ENCODE measurements around the gene FYB2. TPM values are rescaled to one million over a fixed set of nuclear protein-coding genes. Genes with fewer than 3 reads are reported as not detected.

The FYB2 gene
- total RNA-seq, 1 donor from 2014 or later = 0.14 TPM

DNA sequence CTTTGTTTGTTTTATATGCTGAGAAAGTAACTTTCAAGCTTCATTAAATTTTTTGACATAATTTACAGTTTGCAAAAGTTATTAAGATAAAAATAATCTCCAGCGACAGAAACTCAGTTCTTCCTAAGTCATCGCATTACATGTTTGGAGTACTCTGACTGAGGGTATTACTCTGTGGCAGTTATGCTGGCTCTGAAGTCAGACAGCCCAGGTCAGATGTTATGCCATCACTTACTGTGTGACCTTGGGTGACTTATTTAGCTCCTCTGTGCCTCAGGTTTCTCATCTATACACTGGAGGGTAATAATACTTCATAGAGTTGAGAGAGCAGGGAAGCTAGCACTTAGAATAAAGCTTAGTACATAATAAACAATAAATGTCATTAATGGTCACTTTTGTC lies 147.7 kb downstream of the FYB2 start:
- Histone ChIP-seq H3K36me3 (ENCODE audit: insufficient read depth, low read length) (no peaks in the 10 kb centered on the region), H3K4me1 (ENCODE audit: insufficient read depth, low read length) (peaks cover 2% of the 10 kb centered on the region), H2AFZ (ENCODE audit: low read depth, low read length) (no peak overlapping the region), H3K4me2 (ENCODE audit: low read length) (no peak overlapping the region), H3K9ac (ENCODE audit: low read length) (no peak overlapping the region), H3K4me3 (ENCODE audit: insufficient read depth, low read depth, low read length) (no peak overlapping the region), H4K20me1 (ENCODE audit: insufficient read depth, low read length) (no peaks in the 10 kb centered on the region), H3K27me3 (ENCODE audit: insufficient read depth, low read length) (peaks cover 2% of the 10 kb centered on the region), H3K9me3 (ENCODE audit: insufficient read depth, low read depth, low read length) (no peaks in the 10 kb centered on the region), H3K79me2 (ENCODE audit: insufficient read depth, low read length) (no peaks in the 10 kb centered on the region), H3K27ac (ENCODE audit: low read depth, low read length) (no peak overlapping the region)
- TF ChIP-seq EZH2 (IDR thresholded peaks at IDR 0.05; ENCODE audit: insufficient read depth, low read length) = no peak
- TF ChIP-seq, protein P1, sequence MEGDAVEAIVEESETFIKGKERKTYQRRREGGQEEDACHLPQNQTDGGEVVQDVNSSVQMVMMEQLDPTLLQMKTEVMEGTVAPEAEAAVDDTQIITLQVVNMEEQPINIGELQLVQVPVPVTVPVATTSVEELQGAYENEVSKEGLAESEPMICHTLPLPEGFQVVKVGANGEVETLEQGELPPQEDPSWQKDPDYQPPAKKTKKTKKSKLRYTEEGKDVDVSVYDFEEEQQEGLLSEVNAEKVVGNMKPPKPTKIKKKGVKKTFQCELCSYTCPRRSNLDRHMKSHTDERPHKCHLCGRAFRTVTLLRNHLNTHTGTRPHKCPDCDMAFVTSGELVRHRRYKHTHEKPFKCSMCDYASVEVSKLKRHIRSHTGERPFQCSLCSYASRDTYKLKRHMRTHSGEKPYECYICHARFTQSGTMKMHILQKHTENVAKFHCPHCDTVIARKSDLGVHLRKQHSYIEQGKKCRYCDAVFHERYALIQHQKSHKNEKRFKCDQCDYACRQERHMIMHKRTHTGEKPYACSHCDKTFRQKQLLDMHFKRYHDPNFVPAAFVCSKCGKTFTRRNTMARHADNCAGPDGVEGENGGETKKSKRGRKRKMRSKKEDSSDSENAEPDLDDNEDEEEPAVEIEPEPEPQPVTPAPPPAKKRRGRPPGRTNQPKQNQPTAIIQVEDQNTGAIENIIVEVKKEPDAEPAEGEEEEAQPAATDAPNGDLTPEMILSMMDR (IDR thresholded peaks at IDR 0.05; ENCODE audit: insufficient read depth, low read depth, low read length) = no peak
- Mint-ChIP-seq H3K9me3 (ENCODE audit: unreplicated experiment) (no peaks in the 10 kb centered on the region), H3K4me1 (ENCODE audit: low read depth, unreplicated experiment) (peaks cover under 1% of the 10 kb centered on the region), H3K36me3 (ENCODE audit: low read depth, unreplicated experiment) (no peaks in the 10 kb centered on the region), H3K27me3 (ENCODE audit: low read depth, unreplicated experiment) (no peaks in the 10 kb centered on the region), H3K27ac (ENCODE audit: unreplicated experiment) (no peak overlapping the region), H3K4me3 (ENCODE audit: unreplicated experiment) (no peak overlapping the region)
- no peak for FAIRE-seq
- DNase-seq (ENCODE audit: low read depth) = no peak

DNA sequence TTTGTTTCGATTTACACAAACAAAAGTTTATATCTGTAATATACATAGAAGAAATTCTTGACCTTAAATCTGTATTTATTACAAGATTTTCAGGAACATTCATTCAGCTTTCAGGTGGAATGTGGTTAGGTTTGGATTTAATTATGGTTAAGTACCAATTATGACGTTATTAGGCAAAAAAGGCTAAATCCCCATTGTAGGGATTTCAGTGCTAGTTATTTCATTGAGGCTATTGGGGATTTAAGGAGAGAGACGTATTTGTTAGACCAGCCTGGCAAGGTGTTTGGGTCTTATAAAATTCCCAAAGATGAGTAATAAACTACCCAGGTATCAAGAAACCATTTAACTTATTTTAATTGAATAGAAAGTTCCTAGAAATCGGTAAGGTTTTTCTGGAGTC lies 148.1 kb downstream of the FYB2 start:
- Histone ChIP-seq H3K79me2 (ENCODE audit: insufficient read depth, low read length) (no peaks in the 10 kb centered on the region), H3K36me3 (ENCODE audit: insufficient read depth, low read length) (no peaks in the 10 kb centered on the region), H3K4me3 (ENCODE audit: insufficient read depth, low read depth, low read length) (no peak overlapping the region), H2AFZ (ENCODE audit: low read depth, low read length) (no peak overlapping the region), H3K27me3 (ENCODE audit: insufficient read depth, low read length) (peaks cover 2% of the 10 kb centered on the region), H3K9ac (ENCODE audit: low read length) (no peak overlapping the region), H3K4me1 (ENCODE audit: insufficient read depth, low read length) (no peaks in the 10 kb centered on the region), H3K27ac (ENCODE audit: low read depth, low read length) (no peak overlapping the region), H3K4me2 (ENCODE audit: low read length) (no peak overlapping the region), H4K20me1 (ENCODE audit: insufficient read depth, low read length) (no peaks in the 10 kb centered on the region), H3K9me3 (ENCODE audit: insufficient read depth, low read depth, low read length) (no peaks in the 10 kb centered on the region)
- Mint-ChIP-seq H3K4me3 (ENCODE audit: unreplicated experiment) (no peak overlapping the region), H3K27me3 (ENCODE audit: low read depth, unreplicated experiment) (no peaks in the 10 kb centered on the region), H3K4me1 (ENCODE audit: low read depth, unreplicated experiment) (no peaks in the 10 kb centered on the region), H3K9me3 (ENCODE audit: unreplicated experiment) (no peaks in the 10 kb centered on the region), H3K27ac (ENCODE audit: unreplicated experiment) (no peak overlapping the region), H3K36me3 (ENCODE audit: low read depth, unreplicated experiment) (no peaks in the 10 kb centered on the region)
- TF ChIP-seq, protein P1 (IDR thresholded peaks at IDR 0.05; ENCODE audit: insufficient read depth, low read depth, low read length) = no peak
- TF ChIP-seq EZH2 (IDR thresholded peaks at IDR 0.05; ENCODE audit: insufficient read depth, low read length) = no peak
- DNase-seq (ENCODE audit: low read depth) = no peak
- no peak for FAIRE-seq

DNA sequence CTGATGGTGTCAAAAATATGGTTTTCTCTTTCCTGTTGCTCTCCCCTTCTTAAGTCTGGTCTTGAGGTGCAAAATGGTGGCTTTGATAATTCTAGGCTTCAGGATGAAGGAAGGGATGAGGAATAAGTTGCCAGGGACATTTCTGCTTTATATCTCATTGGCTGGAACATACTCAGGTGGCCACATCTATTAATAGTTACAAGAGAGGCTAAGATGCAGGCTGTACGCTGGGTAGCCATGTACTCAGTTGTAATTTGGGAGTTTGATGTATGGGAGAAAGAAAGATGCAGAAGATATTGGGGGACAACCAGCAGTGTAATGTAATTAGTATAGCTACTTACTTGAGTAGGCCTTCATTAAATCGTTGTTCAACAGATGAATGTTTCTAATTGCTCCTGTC lies 148.9 kb downstream of the FYB2 start:
- Histone ChIP-seq H3K27me3 (ENCODE audit: insufficient read depth, low read length) (peaks cover 2% of the 10 kb centered on the region), H3K4me1 (ENCODE audit: insufficient read depth, low read length) (no peaks in the 10 kb centered on the region), H3K36me3 (ENCODE audit: insufficient read depth, low read length) (no peaks in the 10 kb centered on the region), H4K20me1 (ENCODE audit: insufficient read depth, low read length) (no peaks in the 10 kb centered on the region), H3K79me2 (ENCODE audit: insufficient read depth, low read length) (no peaks in the 10 kb centered on the region), H3K9ac (ENCODE audit: low read length) (no peak overlapping the region), H3K4me3 (ENCODE audit: insufficient read depth, low read depth, low read length) (no peak overlapping the region), H3K27ac (ENCODE audit: low read depth, low read length) (no peak overlapping the region), H2AFZ (ENCODE audit: low read depth, low read length) (no peak overlapping the region), H3K9me3 (ENCODE audit: insufficient read depth, low read depth, low read length) (no peaks in the 10 kb centered on the region), H3K4me2 (ENCODE audit: low read length) (no peak overlapping the region)
- no peak for DNase-seq (ENCODE audit: low read depth)
- H3K27me3 Mint-ChIP-seq (ENCODE audit: low read depth, unreplicated experiment) = no peaks in the 10 kb centered on the region
- H3K36me3 Mint-ChIP-seq (ENCODE audit: low read depth, unreplicated experiment) = no peaks in the 10 kb centered on the region
- TF ChIP-seq, protein P1 (IDR thresholded peaks at IDR 0.05; ENCODE audit: insufficient read depth, low read depth, low read length) = no peak
- no peak for TF ChIP-seq EZH2 (IDR thresholded peaks at IDR 0.05; ENCODE audit: insufficient read depth, low read length)
- H3K27ac Mint-ChIP-seq (ENCODE audit: unreplicated experiment) = no peak overlapping the region
- FAIRE-seq = no peak
- no peaks in the 10 kb centered on the region for H3K9me3 Mint-ChIP-seq (ENCODE audit: unreplicated experiment)
- no peaks in the 10 kb centered on the region for H3K4me1 Mint-ChIP-seq (ENCODE audit: low read depth, unreplicated experiment)
- H3K4me3 Mint-ChIP-seq (ENCODE audit: unreplicated experiment) = no peak overlapping the region

Other genes starting within 250 kb of the FYB2 start
- 1.2 and 2.2 TPM in 2 replicates for gene PLPP3, start 239.8 kb downstream of the FYB2 start, total RNA-seq
- 1.6 and 2.4 TPM in 2 replicates for gene PRKAA2, start 174.1 kb downstream of the FYB2 start, total RNA-seq
- gene C8A, start 35.4 kb upstream of the FYB2 start, total RNA-seq = not detected in 2 replicates
- gene C8B, start 146.6 kb upstream of the FYB2 start, total RNA-seq = not detected in 2 replicates